HEK293 (cell line): Measurements from ENCODE around the gene ESPNL.
A peak's percentile ranks its signal among the peaks of the same experiment; 100 is the strongest.

Experiments
- CTCF ChIA-PET: fragments of 350-600 bp; formaldehyde crosslinking; extraction: SDS; loops from one replicate; lab custom pipeline; 2021; ENCODE audit warnings: antibody characterized with exemption; lab: Yijun Ruan, JAX
- POLR2A ChIA-PET: fragments of 300-600 bp; formaldehyde crosslinking; extraction: SDS; loops from one replicate; lab custom pipeline; 2020; ENCODE audit warnings: antibody characterized with exemption, inconsistent platforms; lab: Yijun Ruan, JAX
- H3K27ac ChIP-seq: fragments of 200-500 bp; sonication (Bioruptor generic); 2 replicates; pipeline ENCODE4 v1.5.1; 2014; ENCODE audit warnings: low read depth, low read length, control low read depth, inconsistent platforms; ENCODE audit errors: extremely low read depth
- H3K36me3 ChIP-seq, 2 experiments: fragments of 200-500 bp in 1 of 2; sonication (Bioruptor generic) in 1 of 2; 1 replicate in 1 of 2; 2 replicates in 1 of 2; pipeline ENCODE4 v1.5.1; 2014 to 2017; ENCODE audit warnings: inconsistent platforms in 2 of 2, low read length in 2 of 2; ENCODE audit not compliant: control insufficient read depth in 2 of 2, insufficient read depth in 1 of 2
- H3K4me1 ChIP-seq: fragments of 200-500 bp; sonication (Bioruptor generic); 2 replicates; pipeline ENCODE4 v1.5.1; 2014; ENCODE audit warnings: mild to moderate bottlenecking, low read length, inconsistent platforms; ENCODE audit not compliant: control insufficient read depth, insufficient read depth
- H3K4me3 ChIP-seq: 2 replicates; pipeline ENCODE4 v1.5.1; 2011; ENCODE audit warnings: low read depth, mild to moderate bottlenecking, control low read depth, low read length, moderate library complexity
- H3K9me3 ChIP-seq: fragments of 200-500 bp; sonication (Bioruptor generic); 2 replicates; pipeline ENCODE4 v1.5.1; 2014; ENCODE audit warnings: low read depth, low read length, inconsistent platforms; ENCODE audit not compliant: control insufficient read depth, insufficient read depth
- INSM2 ChIP-seq: fragments of 450-650 bp; formaldehyde crosslinking; IDR thresholded peaks from 2 replicates; pipeline ENCODE4 v1.5.1; 2016; ENCODE audit warnings: missing biosample characterization, missing genetic modification characterization
- KLF16 ChIP-seq: fragments of 450-650 bp; formaldehyde crosslinking; IDR thresholded peaks from 2 replicates; pipeline ENCODE4 v1.5.1; 2017; ENCODE audit warnings: missing biosample characterization, missing genetic modification characterization
- SCRT2 ChIP-seq: fragments of 450-650 bp; formaldehyde crosslinking; IDR thresholded peaks from 2 replicates; pipeline ENCODE4 v1.5.1; 2016; ENCODE audit warnings: missing biosample characterization, missing genetic modification characterization
- SETDB1 ChIP-seq: IDR thresholded peaks from one replicate; pipeline ENCODE4 v1.6.1; 2017; ENCODE audit warnings: mild to moderate bottlenecking, low read length, moderate library complexity, mixed read lengths; ENCODE audit not compliant: insufficient read length
- TRIM28 ChIP-seq: IDR thresholded peaks from 2 replicates; pipeline ENCODE4 v1.6.1; 2011; ENCODE audit warnings: low read length, control low read depth, borderline replicate concordance
- WT1 ChIP-seq: fragments of 450-650 bp; formaldehyde crosslinking; IDR thresholded peaks from 2 replicates; pipeline ENCODE4 v1.5.1; 2016; ENCODE audit warnings: missing biosample characterization, missing genetic modification characterization
- ZBTB17 ChIP-seq: fragments of 450-650 bp; formaldehyde crosslinking; IDR thresholded peaks from 2 replicates; pipeline ENCODE4 v1.5.1; 2016; ENCODE audit warnings: missing biosample characterization, missing genetic modification characterization
- ZBTB44 ChIP-seq: fragments of 450-650 bp; IDR thresholded peaks from 2 replicates; pipeline ENCODE4 v1.5.1; 2018; ENCODE audit warnings: missing biosample characterization, mild to moderate bottlenecking, missing genetic modification characterization
- ZFP3 ChIP-seq: fragments of 450-650 bp; formaldehyde crosslinking; IDR thresholded peaks from 2 replicates; pipeline ENCODE4 v1.5.1; 2016; ENCODE audit warnings: low read depth, missing biosample characterization, missing genetic modification characterization
- ZFP69B ChIP-seq: fragments of 450-650 bp; formaldehyde crosslinking; IDR thresholded peaks from 2 replicates; pipeline ENCODE4 v1.5.1; 2016; ENCODE audit warnings: missing biosample characterization, missing genetic modification characterization
- ZNF423 ChIP-seq: fragments of 450-650 bp; formaldehyde crosslinking; IDR thresholded peaks from 2 replicates; pipeline ENCODE4 v1.5.1; 2016; ENCODE audit warnings: missing biosample characterization, missing genetic modification characterization
- ZNF626 ChIP-seq: fragments of 450-650 bp; sonication (Bioruptor Pico); formaldehyde crosslinking; IDR thresholded peaks from 2 replicates; pipeline ENCODE4 v1.5.1; 2018; ENCODE audit warnings: missing biosample characterization, missing genetic modification characterization, inconsistent platforms
- ZNF670 ChIP-seq: fragments of 450-650 bp; formaldehyde crosslinking; IDR thresholded peaks from 2 replicates; pipeline ENCODE4 v1.5.1; 2016; ENCODE audit warnings: missing biosample characterization, missing genetic modification characterization, low read depth
- ZNF785 ChIP-seq: fragments of 450-650 bp; formaldehyde crosslinking; IDR thresholded peaks from 2 replicates; pipeline ENCODE4 v1.5.1; 2016; ENCODE audit warnings: missing biosample characterization, missing genetic modification characterization
- ZNF791 ChIP-seq: fragments of 450-650 bp; formaldehyde crosslinking; IDR thresholded peaks from 2 replicates; pipeline ENCODE4 v1.5.1; 2016; ENCODE audit warnings: missing biosample characterization, missing genetic modification characterization
- TF ChIP-seq, protein P1 (sequence below): sonication (generic); formaldehyde crosslinking; IDR thresholded peaks from 2 replicates; pipeline ENCODE4 v1.8.1; 2022; ENCODE audit warnings: mild to moderate bottlenecking, moderate library complexity, missing genetic modification reagents
- TF ChIP-seq, protein P2 (sequence below): fragments of 450-650 bp; formaldehyde crosslinking; IDR thresholded peaks from 2 replicates; pipeline ENCODE4 v1.5.1; 2016; ENCODE audit warnings: missing biosample characterization, missing genetic modification characterization

The ESPNL gene

DNA sequence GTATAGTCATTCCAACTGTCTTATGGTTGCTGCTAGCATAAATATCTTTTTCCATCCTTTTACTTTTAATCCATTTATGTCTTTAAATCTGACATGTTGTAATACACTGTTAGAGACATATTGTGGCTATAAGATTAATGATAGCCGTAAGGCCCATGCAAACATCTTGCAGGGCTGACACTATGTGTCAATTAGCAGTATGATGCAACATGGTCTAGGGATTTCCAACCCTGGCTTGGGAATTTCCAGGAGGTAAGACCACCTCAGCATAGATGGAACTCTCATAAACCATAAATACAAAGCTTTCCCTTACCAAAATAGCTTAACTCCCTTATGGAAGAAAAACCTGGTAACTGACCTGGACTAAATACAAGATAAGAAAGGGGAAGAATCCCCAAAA, 22.8 kb upstream of the ESPNL start:
- Histone ChIP-seq H3K36me3 (peaks cover 26 to 65% of the 10 kb centered on the region in 2 experiments), H3K4me3 (no peak overlapping the region), H3K4me1 (no peaks in the 10 kb centered on the region), H3K9me3 (no peaks in the 10 kb centered on the region), H3K27ac (peak overlapping the region; percentile 42; the same call in 1 of the 2 replicates)
- TF ChIP-seq TRIM28 (peak; percentile 32; the same call in 1 of the 2 replicates), ZNF626 (tag by site-specific recombination) (no peak), ZBTB44 (tag by site-specific recombination) (0 out of 2 replicates have a peak, but pooled peaks have one; percentile 20), ZFP69B (no peak), ZNF791 (tag by site-specific recombination) (no peak), WT1 (tag by site-specific recombination) (no peak), SETDB1 (no peak), ZBTB17 (no peak), ZNF785 (no peak), INSM2 (tag by site-specific recombination) (no peak), ZNF670 (tag by site-specific recombination) (no peak)
- TF ChIP-seq, protein P1, sequence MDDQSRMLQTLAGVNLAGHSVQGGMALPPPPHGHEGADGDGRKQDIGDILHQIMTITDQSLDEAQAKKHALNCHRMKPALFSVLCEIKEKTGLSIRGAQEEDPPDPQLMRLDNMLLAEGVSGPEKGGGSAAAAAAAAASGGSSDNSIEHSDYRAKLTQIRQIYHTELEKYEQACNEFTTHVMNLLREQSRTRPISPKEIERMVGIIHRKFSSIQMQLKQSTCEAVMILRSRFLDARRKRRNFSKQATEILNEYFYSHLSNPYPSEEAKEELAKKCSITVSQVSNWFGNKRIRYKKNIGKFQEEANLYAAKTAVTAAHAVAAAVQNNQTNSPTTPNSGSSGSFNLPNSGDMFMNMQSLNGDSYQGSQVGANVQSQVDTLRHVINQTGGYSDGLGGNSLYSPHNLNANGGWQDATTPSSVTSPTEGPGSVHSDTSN (CRISPR knock-in tag) = no peak
- CTCF ChIA-PET = interaction anchor here (0.6 to 0.7 kb wide), 2 partner anchors 81 to 565 kb away, joined by 3 read pairs; no protein-coding TSS in a partner anchor
- POLR2A ChIA-PET = no interaction called here

DNA sequence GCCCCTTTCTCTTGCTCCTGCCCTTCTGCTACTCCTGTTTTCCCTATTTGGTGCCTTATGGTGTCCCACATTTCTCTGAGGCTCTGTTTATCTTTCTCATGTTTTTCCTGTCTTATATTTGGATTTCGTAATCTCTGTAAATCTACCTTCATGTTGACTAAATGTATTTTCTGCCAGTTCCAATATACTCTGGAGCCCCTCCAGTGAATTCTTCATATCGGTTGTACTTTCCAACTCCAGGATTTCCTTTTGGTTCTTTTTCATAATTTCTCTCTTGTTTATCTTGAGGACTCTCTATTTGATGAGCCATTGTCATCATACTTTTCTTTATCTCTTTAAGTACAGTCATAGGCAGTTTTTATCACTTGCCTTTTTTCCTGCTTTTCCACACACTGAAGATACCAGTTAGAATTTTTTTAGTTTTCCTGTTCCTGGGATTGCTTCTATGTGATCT, 20.2 kb upstream of the ESPNL start:
- no peaks in the 10 kb centered on the region for H3K4me1 ChIP-seq
- peak; percentile 75 for TF ChIP-seq SETDB1
- TF ChIP-seq KLF16 (tag by site-specific recombination) = no peak
- H3K4me3 ChIP-seq = no peak overlapping the region
- no peaks in the 10 kb centered on the region for H3K9me3 ChIP-seq
- ChIA-PET POLR2A (no interaction called here), CTCF (no interaction called here)
- no peak overlapping the region for H3K27ac ChIP-seq
- peaks cover 22 to 62% of the 10 kb centered on the region in 2 experiments for H3K36me3 ChIP-seq

DNA sequence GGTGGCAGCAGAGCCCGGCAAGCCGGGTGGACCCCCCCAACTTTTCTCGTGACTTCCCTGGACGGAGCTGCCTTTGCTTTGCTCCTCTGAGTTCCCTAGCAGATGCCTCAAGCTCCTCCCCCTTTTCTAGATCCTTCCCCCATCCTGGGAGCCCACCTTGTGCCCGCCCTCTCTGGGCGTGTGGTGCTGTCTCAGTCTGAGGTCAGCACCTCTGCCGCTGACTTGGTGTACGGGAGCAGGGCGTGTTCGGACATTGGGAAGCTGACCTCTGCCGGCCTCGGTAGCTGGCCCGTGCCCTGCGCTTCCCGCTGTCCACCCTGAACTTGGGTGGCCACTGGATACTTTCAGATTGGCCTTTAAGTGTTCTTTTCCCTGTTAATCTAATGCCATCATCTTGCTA, 19.6 kb upstream of the ESPNL start:
- no peaks in the 10 kb centered on the region for H3K9me3 ChIP-seq
- H3K36me3 ChIP-seq = peaks cover 27 to 66% of the 10 kb centered on the region in 2 experiments
- H3K4me1 ChIP-seq = no peaks in the 10 kb centered on the region
- H3K27ac ChIP-seq = no peak overlapping the region
- TF ChIP-seq ZNF423 (tag by site-specific recombination) = no peak
- no peak for TF ChIP-seq SCRT2
- TF ChIP-seq, protein P2, sequence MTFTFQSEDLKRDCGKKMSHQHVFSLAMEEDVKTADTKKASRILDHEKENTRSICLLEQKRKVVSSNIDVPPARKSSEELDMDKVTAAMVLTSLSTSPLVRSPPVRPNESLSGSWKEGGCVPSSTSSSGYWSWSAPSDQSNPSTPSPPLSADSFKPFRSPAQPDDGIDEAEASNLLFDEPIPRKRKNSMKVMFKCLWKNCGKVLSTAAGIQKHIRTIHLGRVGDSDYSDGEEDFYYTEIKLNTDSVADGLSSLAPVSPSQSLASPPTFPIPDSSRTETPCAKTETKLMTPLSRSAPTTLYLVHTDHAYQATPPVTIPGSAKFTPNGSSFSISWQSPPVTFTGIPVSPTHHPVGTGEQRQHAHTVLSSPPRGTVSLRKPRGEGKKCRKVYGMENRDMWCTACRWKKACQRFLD (tag by site-specific recombination) = no peak
- TF ChIP-seq ZFP3 (tag by site-specific recombination) = no peak
- ChIA-PET POLR2A (no interaction called here), CTCF (no interaction called here)
- H3K4me3 ChIP-seq = no peak overlapping the region
